NOMO-1 treated with DMSO at 0.1 percent for 48 hours (cell line): ENCODE measurements around the gene APBA1.

Experiments
- DNase-seq: peaks from one replicate; lab custom pipeline; 2025; ENCODE audit not compliant: unreplicated experiment; lab: John Stamatoyannopoulos, UW

Gene APBA1

GRCh38 chr9:69377981-69378380 is 294.2 kb downstream of the APBA1 start:
- no peak for DNase-seq
